ENCODE results near the gene MEOX2.

- TF ChIP-seq POLR2A (IDR thresholded peaks at IDR 0.05) (peak; percentile 12), CTCF (IDR thresholded peaks at IDR 0.05) (no peak)
These were observed at the start of gene MEOX2 for GRCh38 chr7:15686295-15686956.

Data from right lobe of liver (tissue), 4 donors.